Colonic mucosa (tissue), 4 donors: Measurements from ENCODE around the gene LOX. TPM values are rescaled to one million over a fixed set of nuclear protein-coding genes. Genes with fewer than 3 reads are reported as not detected.

Source experiments
- DNase-seq: peaks from one replicate; pipeline ENCODE4 v3.0.0-alpha.2; 2020
- H3K27ac ChIP-seq: fragments of 200-600 bp; one replicate; pipeline ENCODE4 v1.8.0; 2021
- H3K27me3 ChIP-seq: fragments of 200-600 bp; one replicate; pipeline ENCODE4 v1.8.0; 2021
- H3K36me3 ChIP-seq: fragments of 200-600 bp; one replicate; pipeline ENCODE4 v1.8.0; 2021
- H3K4me1 ChIP-seq: fragments of 200-600 bp; one replicate; pipeline ENCODE4 v1.8.0; 2021; ENCODE audit warnings: mild to moderate bottlenecking
- H3K4me3 ChIP-seq: fragments of 200-600 bp; one replicate; pipeline ENCODE4 v1.8.0; 2021
- H3K9ac ChIP-seq, 2 donors: one replicate each; pipeline ENCODE4 v1.7.0; 2013; ENCODE audit warnings: control low read depth in 2 of 2, low read depth in 2 of 2, low read length in 2 of 2
- H3K9me3 ChIP-seq: fragments of 200-600 bp; one replicate; pipeline ENCODE4 v1.8.0; 2021
- CTCF ChIP-seq: fragments of 200-600 bp; IDR thresholded peaks from one replicate; pipeline ENCODE4 v1.8.0; 2022; ENCODE audit warnings: antibody characterized with exemption, mild to moderate bottlenecking
- intact Hi-C: fragments of 100-400 bp; cut with DNase I; formaldehyde crosslinking; loops from one replicate; pipeline ENCODE4 v1.14.1; 2022
- total RNA-seq, 2 donors: library from RNA; stranded (reverse); fragmentation: NEBNext Ultra II Directional in 1 of 2; extraction: Animal tissue kit (Norgen Biotek cat#: 25700) in 1 of 2; gene quantifications; one replicate each; pipeline ENCODE4 v1.2.1, GENCODE V29; 2021
- donor health status: healthy.
- donor health status: DM: no; HTN: no; CAD: no.
- donor health status: DM: no; HTN: no; CAD: no.

Gene LOX
- total RNA-seq, 2 donors from 2014 or later, result 2.0 to 6.2 TPM

DNA sequence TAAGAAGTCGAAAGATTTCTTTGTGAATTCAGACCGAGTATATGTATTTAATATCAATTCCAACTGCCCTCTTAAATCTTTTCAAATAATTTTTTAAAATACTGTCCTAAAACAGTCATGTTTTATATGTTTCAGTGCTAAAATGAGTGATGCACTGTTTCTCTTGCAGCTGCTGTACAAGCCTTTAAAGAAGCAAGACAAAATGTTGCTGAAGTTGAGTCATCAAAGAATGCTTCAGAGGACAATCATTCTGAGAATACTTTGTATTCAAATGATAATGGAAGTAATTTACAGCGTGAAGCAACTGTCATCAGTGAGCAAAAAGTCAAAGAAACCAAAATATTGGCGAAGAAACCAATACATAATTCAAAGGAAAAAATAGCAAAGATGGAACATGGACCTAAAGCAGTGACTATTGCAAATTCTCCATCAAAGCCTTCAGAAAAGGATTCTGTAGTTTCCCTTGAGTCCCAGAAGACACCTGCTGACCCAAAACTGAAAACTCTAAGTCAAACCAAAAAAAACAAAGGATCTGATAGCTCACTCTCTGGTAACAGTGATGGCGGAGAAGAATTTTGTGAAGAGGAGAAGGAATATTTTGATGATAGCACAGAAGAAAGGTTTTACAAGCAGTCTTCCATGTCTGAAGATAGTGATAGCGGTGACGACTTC, 58.0 kb downstream of the LOX start:
- no peak overlapping the region for H3K9ac ChIP-seq
- no peak overlapping the region for H3K4me3 ChIP-seq
- no peaks in the 10 kb centered on the region for H3K4me1 ChIP-seq
- DNase-seq, result no peak
- H3K9me3 ChIP-seq, result no peaks in the 10 kb centered on the region
- intact Hi-C loops, result no loop called here
- TF ChIP-seq CTCF, result no peak
- no peaks in the 10 kb centered on the region for H3K36me3 ChIP-seq
- H3K27me3 ChIP-seq, result no peaks in the 10 kb centered on the region
- H3K27ac ChIP-seq, result no peak overlapping the region

DNA sequence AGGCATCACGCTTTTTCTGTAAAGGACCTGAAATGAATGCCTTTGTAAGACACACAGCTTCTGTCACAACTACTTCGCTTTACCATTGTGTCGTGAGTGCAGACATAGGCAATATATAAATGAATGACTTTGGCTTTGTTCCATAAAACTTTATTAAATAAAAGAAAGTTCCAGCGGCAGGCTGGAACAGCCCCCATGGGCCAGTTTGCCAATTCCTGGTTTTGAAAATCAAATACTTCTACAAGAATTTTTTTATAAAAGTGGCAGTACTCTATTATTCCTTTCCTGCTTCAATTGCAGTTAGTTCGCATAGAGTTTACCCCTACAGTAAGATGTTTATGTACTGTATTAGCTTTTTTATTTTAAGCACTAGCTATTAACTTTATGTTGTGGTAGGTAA, 62.6 kb downstream of the LOX start:
- TF ChIP-seq CTCF, result no peak
- intact Hi-C loops, result no loop called here
- Histone ChIP-seq H3K36me3 (no peaks in the 10 kb centered on the region), H3K4me1 (no peaks in the 10 kb centered on the region), H3K27ac (no peak overlapping the region), H3K9me3 (no peaks in the 10 kb centered on the region), H3K9ac (no peak overlapping the region), H3K27me3 (no peaks in the 10 kb centered on the region), H3K4me3 (no peak overlapping the region)
- no peak for DNase-seq

- TF ChIP-seq CTCF, result no peak
- intact Hi-C loops, result no loop called here
- Histone ChIP-seq H3K4me1 (no peaks in the 10 kb centered on the region), H3K36me3 (no peaks in the 10 kb centered on the region), H3K9me3 (no peaks in the 10 kb centered on the region), H3K9ac (no peak overlapping the region), H3K4me3 (no peak overlapping the region), H3K27me3 (no peaks in the 10 kb centered on the region), H3K27ac (no peak overlapping the region)
- no peak for DNase-seq
Measured at GRCh38 chr5:122014236-122014935, 63.7 kb downstream of the LOX start.

Other genes starting within 250 kb of the LOX start
- not detected for gene FTMT, start 226.4 kb downstream of the LOX start, total RNA-seq
- gene SRFBP1, start 116.3 kb downstream of the LOX start, total RNA-seq, result 10 to 100 TPM in 1 of 2 donors, 1 to 10 TPM in 1; 7.0 to 11.1 TPM
- gene ZNF474, start 51.3 kb upstream of the LOX start, total RNA-seq, result under 1 TPM in 1 of 2 donors, not detected in 1; 0.20 TPM
- gene SNCAIP, start 234.0 kb upstream of the LOX start, total RNA-seq, result 1 to 10 TPM in 1 of 2 donors, under 1 TPM in 1; 0.84 to 1.3 TPM